Dermis blood vessel endothelial cell (primary cell): ENCODE measurements around the gene FABP1. TPM values are rescaled to one million over a fixed set of nuclear protein-coding genes. Genes with fewer than 3 reads are reported as not detected.

ENCODE experiments used
- DNase-seq: peaks from one replicate; pipeline ENCODE4 v3.0.0; 2010
- total RNA-seq: library from RNA; depleted of rRNA; stranded (reverse); fragments of >200 nt; gene quantifications from 2 replicates; pipeline ENCODE4 v1.2.3, GENCODE V29; 2014

Gene FABP1
- not detected in 2 replicates for total RNA-seq

- no peak for DNase-seq
Observed at GRCh38 chr2:88127888-88128653, at the start of gene FABP1. TSS of gene FABP1 (minus strand) at chr2:88128062. CDS start at chr2:88128017, 45 bp downstream.

- no peak for DNase-seq
Observed at GRCh38 chr2:88177556-88177955, 49.7 kb upstream of the FABP1 start.

- no peak for DNase-seq
Observed at GRCh38 chr2:88176352-88176984, 48.6 kb upstream of the FABP1 start.

DNA sequence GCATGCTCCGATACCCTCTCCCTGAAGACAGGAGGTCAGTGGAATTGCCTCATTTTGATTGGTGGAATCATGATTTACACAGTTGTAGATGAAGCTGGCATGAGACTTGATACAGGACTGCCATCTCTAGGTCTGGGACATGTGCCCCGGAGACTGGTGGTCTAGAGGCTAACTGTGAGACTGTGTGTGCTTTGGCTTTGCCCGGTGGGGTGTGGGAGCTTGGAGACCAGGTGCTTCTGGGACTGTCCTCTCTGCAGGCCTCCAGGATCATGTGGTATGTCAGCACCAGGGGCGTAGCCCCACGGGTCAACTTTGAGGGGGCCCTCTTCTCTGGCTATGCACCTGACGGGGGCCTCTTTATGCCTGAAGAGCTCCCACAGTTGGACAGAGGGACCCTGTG is 45.0 kb upstream of the FABP1 start:
- DNase-seq = no peak

DNA sequence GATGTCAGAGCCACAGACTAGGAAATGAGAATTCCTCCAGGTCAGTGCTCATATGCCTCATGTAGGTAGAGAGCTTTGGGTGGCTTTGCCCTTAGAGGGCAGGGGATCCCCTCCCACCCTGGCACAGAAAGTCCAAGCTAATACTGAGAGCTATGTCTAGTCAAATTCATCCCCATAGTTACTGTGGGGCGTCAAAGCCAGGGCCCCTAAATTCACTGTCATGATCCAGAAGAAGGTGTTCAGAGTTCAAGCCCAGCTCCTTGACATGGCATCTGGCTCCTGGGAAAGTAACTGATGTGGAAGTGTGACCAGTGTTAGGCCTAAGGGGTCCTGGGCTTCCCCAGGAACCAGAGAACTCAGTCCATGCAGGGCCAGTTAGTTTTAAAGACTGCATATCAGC is 44.1 kb upstream of the FABP1 start:
- DNase-seq = no peak

- DNase-seq = no peak
Observed at GRCh38 chr2:88170472-88170892, 42.6 kb upstream of the FABP1 start.

GRCh38 chr2:88168386-88168785 is 40.5 kb upstream of the FABP1 start:
- DNase-seq = no peak

DNA sequence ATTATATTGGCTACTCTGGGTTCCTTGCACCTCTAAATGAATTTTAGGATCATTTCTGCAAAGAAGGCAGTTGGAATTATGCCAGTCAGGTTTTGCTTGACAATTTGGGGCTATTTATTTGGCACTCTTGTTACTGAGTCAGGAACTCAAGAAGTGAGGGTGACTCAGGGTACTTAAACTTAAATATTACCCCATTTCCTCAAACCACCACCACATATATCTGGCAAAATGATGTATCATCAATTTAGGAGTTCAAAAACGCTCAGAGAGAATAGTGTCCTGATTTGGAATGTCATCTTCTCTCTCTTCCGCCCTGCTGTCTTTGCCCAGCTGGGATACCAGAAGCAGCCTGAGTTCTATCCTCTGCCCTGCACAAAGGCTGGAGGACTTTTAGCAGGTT is 39.9 kb upstream of the FABP1 start:
- DNase-seq = no peak

DNA sequence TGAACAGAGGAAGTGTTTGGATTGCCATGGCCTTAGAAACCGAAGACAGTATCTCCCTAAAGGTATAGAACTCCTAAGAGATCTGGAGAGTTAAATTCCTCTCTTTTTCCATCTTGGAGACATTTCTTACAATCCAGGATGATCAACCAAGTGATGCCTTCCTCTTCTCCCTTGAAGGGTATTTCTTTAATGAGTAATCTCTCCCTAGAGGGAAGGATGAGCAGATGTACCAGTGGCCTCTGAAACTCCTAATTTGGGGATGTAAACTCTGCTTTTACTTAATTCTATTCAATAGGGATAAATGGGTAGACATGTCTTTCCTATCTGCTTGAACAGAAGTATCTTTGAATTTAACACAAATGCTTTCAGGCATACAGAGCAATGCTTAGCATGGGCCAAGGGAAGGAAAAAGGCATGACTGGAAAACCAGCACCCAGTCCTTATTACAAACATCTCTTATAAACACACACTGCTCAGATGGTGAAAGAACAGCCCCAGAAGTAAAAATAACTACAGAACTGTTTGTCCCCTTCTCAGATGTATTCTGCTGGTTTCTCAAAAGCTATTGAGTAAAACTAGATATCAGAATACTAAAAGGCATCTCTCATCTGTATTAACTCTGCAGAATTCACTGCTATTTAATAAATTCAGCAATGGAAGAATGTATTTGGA is 37.6 kb upstream of the FABP1 start:
- DNase-seq = no peak

DNA sequence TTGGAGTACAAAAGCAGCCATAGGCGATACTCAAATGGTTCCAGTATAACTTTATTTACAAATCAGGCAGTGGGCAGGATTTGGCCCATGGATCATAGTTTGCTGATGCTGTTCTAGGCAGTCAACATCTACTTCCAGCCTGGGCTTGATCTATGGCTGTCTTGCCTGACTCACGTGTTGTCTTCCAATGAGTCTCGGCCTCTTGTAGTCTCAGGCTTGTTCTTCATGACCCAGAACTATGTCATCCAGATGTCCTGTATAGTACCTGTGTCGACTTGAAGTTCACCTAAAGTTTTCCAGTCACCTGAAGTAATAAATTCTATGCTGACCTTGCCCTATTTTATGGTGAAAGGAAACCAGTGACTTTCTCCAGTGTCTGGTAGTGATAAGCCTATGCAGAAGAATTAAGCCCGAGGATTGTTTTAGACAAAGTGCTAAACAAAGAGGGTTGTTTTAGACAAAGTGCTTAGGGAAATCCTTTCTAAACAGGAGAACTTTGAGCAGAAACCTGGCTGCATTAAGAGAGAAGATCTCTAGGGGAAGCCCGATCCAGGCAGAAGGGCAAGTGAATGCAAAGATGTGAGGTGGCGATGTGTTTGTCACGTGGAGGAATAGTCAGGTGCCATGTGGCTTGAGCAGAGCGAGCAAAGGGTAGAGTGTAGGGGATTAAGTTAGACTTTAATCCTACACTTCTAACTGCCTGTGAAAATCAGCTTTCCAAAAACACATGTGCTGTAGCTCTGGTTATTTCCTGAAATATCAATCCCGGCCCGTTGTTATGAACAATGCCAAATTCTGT is 33.8 kb upstream of the FABP1 start:
- DNase-seq = no peak

GRCh38 chr2:88160517-88160916 is 32.7 kb upstream of the FABP1 start:
- DNase-seq = no peak

DNA sequence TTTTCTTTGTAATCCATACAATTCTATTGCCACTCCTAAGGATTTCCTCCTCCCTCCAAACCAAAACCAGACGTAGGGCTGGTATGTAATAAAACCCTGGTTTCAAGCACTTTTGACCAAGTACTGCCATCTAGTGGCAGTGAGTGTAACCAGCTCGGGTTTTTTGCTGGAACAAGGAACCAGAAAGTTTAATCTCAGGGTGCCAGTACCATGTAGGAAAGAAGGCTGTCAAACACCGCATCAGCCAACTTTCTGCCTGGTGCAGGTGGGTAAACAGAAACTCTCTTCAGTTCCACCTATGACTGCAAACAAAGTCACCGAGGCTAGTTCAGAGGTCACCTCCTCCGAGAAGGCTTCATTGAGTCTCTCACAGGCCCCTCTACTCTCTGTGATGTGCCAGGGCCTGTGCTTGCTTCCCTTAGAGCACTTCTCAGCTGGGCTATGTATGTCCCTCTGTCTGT is 32.1 kb upstream of the FABP1 start:
- peak; percentile 73 for DNase-seq

GRCh38 chr2:88159481-88159880 is 31.6 kb upstream of the FABP1 start:
- DNase-seq = no peak

GRCh38 chr2:88148929-88149438 is 21.1 kb upstream of the FABP1 start:
- no peak for DNase-seq

- DNase-seq = no peak
Observed at GRCh38 chr2:88147145-88147544, 19.3 kb upstream of the FABP1 start.

DNA sequence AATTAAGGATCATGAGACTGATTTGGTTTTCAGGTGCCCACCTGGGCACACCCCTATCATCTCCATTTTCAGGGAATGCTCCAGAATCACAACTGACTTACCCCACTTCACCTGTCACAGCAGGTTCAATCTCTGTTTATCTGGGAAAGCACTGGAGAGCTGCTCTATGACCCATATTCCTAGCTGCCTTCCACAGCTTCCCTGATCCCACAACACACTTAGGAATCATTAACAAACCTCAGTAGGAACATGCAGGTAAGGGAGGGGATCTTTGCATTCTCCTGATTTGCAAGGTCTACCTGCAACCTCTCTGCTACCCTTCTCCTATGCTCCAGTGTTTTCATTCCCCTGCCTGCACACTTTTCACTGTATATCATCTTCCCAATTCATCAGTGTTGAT is 18.7 kb upstream of the FABP1 start:
- DNase-seq = no peak

DNA sequence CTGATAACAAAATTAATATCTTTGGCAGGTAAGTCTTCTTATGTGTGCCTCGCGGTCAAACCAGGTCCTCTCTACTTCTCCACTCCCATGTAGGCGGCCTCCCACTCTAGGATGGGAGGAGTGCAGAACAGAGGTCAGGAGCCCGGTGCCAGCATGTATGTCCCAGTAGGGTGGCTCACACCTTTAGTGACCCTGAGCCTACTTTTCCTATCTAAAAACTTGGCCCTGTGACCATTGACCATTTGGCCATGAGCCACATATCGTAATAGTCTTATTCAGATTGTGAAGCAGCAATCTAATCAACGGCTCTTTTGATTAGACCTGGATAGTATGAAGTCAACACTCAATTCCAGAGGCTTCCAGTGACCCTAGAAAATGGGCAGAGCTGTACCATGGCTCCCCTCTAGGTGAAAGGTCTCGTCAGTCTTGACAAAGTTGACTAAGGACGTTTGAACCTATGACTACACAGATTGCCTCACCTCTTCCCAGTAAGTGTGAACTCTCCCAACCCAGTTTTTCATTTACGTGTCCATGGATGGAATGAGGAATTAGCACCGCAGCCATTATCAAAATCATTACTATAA is 17.1 kb upstream of the FABP1 start:
- DNase-seq = no peak

DNA sequence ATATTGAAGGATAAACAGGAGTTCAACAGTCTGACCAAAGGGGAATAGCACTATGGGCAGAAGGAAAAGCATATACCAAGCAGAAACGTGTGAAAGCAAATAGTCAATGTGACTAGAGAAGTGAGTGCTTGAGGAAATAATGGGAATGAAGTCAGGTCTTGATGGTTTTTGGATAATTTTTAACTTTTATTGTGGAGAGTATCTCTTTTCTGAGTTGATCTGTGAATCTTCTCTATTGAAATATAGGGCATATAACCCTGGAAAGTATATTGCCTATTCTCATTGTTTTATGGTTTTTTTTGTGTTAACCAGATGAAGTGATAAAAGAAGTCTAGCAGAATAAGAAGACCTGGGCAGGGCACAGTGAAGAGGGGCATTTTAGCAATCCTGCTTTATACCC is 16.4 kb upstream of the FABP1 start:
- no peak for DNase-seq

- DNase-seq = no peak
Observed at GRCh38 chr2:88141952-88142351, 14.1 kb upstream of the FABP1 start.

GRCh38 chr2:88139804-88140203 is 11.9 kb upstream of the FABP1 start:
- no peak for DNase-seq

GRCh38 chr2:88139203-88139702 is 11.4 kb upstream of the FABP1 start:
- DNase-seq = no peak

- no peak for DNase-seq
Observed at GRCh38 chr2:88137833-88138232, 10.0 kb upstream of the FABP1 start.
